HG02763 (cell line): ENCODE measurements around the gene USH2A.

Source experiments
- ATAC-seq: cut with Tn5 transposase; IDR thresholded peaks from one replicate; pipeline ENCODE4 v1.9.1; 2021; ENCODE audit warnings: mild to moderate bottlenecking, moderate library complexity; ENCODE audit not compliant: unreplicated experiment

USH2A gene

GRCh38 chr1:216422821-216423520 lies at the start of gene USH2A:
USH2A (minus strand) TSS chr1:216423448; CDS start chr1:216422336, 1,112 bp downstream.
- ATAC-seq = no peak

- ATAC-seq = no peak
Measured at GRCh38 chr1:216466162-216466801, 43.0 kb upstream of the USH2A start.

- no peak for ATAC-seq
Measured at GRCh38 chr1:216464489-216464888, 41.2 kb upstream of the USH2A start.

GRCh38 chr1:216462066-216462775 lies 39.0 kb upstream of the USH2A start:
- ATAC-seq = no peak

- ATAC-seq = no peak
Measured at GRCh38 chr1:216461466-216461865, 38.2 kb upstream of the USH2A start.

GRCh38 chr1:216459651-216460207 lies 36.5 kb upstream of the USH2A start:
- no peak for ATAC-seq

- no peak for ATAC-seq
Measured at GRCh38 chr1:216458812-216459211, 35.6 kb upstream of the USH2A start.

- ATAC-seq = no peak
Measured at GRCh38 chr1:216457356-216457755, 34.1 kb upstream of the USH2A start.

- ATAC-seq = no peak
Measured at GRCh38 chr1:216456682-216457081, 33.4 kb upstream of the USH2A start.

GRCh38 chr1:216453777-216454176 lies 30.5 kb upstream of the USH2A start:
- no peak for ATAC-seq

- no peak for ATAC-seq
Measured at GRCh38 chr1:216450227-216450626, 27.0 kb upstream of the USH2A start.

- no peak for ATAC-seq
Measured at GRCh38 chr1:216448011-216448510, 24.8 kb upstream of the USH2A start.

GRCh38 chr1:216437603-216438002 lies 14.4 kb upstream of the USH2A start:
- ATAC-seq = no peak

- no peak for ATAC-seq
Measured at GRCh38 chr1:216434232-216434631, 11.0 kb upstream of the USH2A start.

GRCh38 chr1:216433175-216433574 lies 9.9 kb upstream of the USH2A start:
- no peak for ATAC-seq

GRCh38 chr1:216430744-216431143 lies 7.5 kb upstream of the USH2A start:
- ATAC-seq = no peak

- no peak for ATAC-seq
Measured at GRCh38 chr1:216425577-216425976, 2.3 kb upstream of the USH2A start.

GRCh38 chr1:216420746-216421145 lies 2.5 kb downstream of the USH2A start:
- no peak for ATAC-seq

- ATAC-seq = no peak
Measured at GRCh38 chr1:216420263-216420662, 3.0 kb downstream of the USH2A start.

GRCh38 chr1:216416488-216416887 lies 6.8 kb downstream of the USH2A start:
- no peak for ATAC-seq

- no peak for ATAC-seq
Measured at GRCh38 chr1:216410026-216410425, 13.2 kb downstream of the USH2A start.
